Measurements from ENCODE around the gene CEP131.

Gene CEP131

GRCh38 chr17:81250286-81251093, 27.7 kb upstream of the CEP131 start:
- no peaks in the 10 kb centered on the region for H3K27me3 ChIP-seq (ENCODE audit: control insufficient read depth, insufficient read depth, low read length)
- no peaks in the 10 kb centered on the region for H3K9me3 ChIP-seq (replicated peaks; ENCODE audit: low read length)
- peaks cover 15% of the 10 kb centered on the region for H3K4me1 ChIP-seq (ENCODE audit: control insufficient read depth, insufficient read depth, low read length)
- peaks cover 27% of the 10 kb centered on the region for H3K36me3 ChIP-seq (ENCODE audit: insufficient read depth, low read length)
- H3K4me3 ChIP-seq (ENCODE audit: low read length) = no peak overlapping the region
- H3K9ac ChIP-seq (ENCODE audit: low read depth, low read length) = no peak overlapping the region
- no peak overlapping the region for H3K4me2 ChIP-seq (ENCODE audit: low read length)

DNA sequence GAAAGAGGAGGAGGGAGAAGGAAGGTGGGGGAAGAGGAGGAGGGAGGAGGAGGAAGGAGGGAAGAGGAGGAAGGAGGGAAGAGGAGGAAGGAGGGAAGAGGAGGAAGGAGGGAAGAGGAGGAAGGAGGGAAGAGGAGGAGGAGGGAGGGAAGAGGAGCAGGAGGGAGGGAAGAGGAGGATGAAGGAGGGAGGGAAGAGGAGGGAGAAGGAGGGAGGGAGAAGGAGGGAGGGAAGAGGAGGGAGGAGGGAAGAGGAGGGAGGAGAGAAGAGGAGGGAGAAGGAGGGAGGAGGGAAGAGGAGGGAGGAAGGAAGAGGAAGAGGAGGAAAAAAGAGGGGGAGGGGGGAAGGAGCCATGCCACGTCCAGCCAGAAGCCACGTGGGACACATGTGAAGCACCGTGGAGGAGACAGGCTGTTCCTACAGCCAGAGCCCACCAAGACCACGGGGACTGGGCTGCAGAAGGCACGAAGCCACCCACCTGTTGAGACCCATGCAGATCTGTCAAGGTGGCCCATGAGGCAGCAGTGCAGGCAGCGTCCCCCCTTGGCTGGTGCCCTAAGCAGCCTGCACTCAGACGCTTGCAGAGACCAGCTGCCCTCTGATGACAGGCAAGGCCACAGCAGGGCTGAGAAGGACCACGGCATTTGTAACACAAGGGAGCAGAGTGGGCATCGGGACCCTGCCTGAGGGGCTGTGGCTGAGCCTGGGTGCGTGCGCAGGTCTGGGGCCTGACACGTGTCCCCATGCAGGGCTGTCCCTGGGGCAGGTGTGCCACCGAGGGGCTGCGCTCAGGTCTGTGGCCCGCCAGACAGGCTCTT, 26.7 kb upstream of the CEP131 start:
- Histone ChIP-seq H3K4me2 (ENCODE audit: low read length) (no peak overlapping the region), H3K4me3 (ENCODE audit: low read length) (no peak overlapping the region), H3K9me3 (replicated peaks; ENCODE audit: low read length) (no peaks in the 10 kb centered on the region), H3K4me1 (ENCODE audit: control insufficient read depth, insufficient read depth, low read length) (peaks cover 8% of the 10 kb centered on the region), H3K9ac (ENCODE audit: low read depth, low read length) (no peak overlapping the region), H3K36me3 (ENCODE audit: insufficient read depth, low read length) (peaks cover 27% of the 10 kb centered on the region), H3K27me3 (ENCODE audit: control insufficient read depth, insufficient read depth, low read length) (no peaks in the 10 kb centered on the region)

DNA sequence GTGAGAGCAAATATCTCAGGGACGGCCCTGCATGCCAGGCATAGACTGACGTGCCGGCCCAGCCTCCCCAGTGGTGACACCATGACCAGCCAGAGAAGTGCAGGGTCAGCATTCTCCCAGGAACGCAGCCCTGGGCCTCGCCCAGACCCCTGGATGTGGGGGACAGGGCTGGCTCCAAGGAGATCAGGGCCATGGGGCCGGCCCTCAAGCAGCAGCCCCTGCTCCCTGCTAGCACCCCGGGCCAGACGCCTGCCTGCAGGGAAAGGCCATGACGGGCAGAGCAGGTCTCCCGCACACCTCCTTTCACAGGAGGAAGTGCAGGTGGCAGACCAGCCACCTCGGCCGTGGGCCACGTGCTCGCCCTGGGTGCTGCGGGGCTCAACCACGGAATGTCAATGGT, 25.9 kb upstream of the CEP131 start:
- Histone ChIP-seq H3K4me3 (ENCODE audit: low read length) (no peak overlapping the region), H3K27me3 (ENCODE audit: control insufficient read depth, insufficient read depth, low read length) (no peaks in the 10 kb centered on the region), H3K9me3 (replicated peaks; ENCODE audit: low read length) (no peaks in the 10 kb centered on the region), H3K4me1 (ENCODE audit: control insufficient read depth, insufficient read depth, low read length) (peaks cover 7% of the 10 kb centered on the region), H3K4me2 (ENCODE audit: low read length) (no peak overlapping the region), H3K36me3 (ENCODE audit: insufficient read depth, low read length) (peaks cover 27% of the 10 kb centered on the region), H3K9ac (ENCODE audit: low read depth, low read length) (no peak overlapping the region)

GRCh38 chr17:81247339-81247990, 24.7 kb upstream of the CEP131 start:
- H3K4me3 ChIP-seq (ENCODE audit: low read length) = no peak overlapping the region
- no peak overlapping the region for H3K4me2 ChIP-seq (ENCODE audit: low read length)
- H3K4me1 ChIP-seq (ENCODE audit: control insufficient read depth, insufficient read depth, low read length) = peaks cover 3% of the 10 kb centered on the region
- H3K9ac ChIP-seq (ENCODE audit: low read depth, low read length) = no peak overlapping the region
- no peaks in the 10 kb centered on the region for H3K27me3 ChIP-seq (ENCODE audit: control insufficient read depth, insufficient read depth, low read length)
- H3K9me3 ChIP-seq (replicated peaks; ENCODE audit: low read length) = no peaks in the 10 kb centered on the region
- peaks cover 26% of the 10 kb centered on the region for H3K36me3 ChIP-seq (ENCODE audit: insufficient read depth, low read length)

- no peaks in the 10 kb centered on the region for H3K9me3 ChIP-seq (replicated peaks; ENCODE audit: low read length)
- no peak overlapping the region for H3K9ac ChIP-seq (ENCODE audit: low read depth, low read length)
- no peak overlapping the region for H3K4me2 ChIP-seq (ENCODE audit: low read length)
- H3K4me3 ChIP-seq (ENCODE audit: low read length) = no peak overlapping the region
- peaks cover 27% of the 10 kb centered on the region for H3K36me3 ChIP-seq (ENCODE audit: insufficient read depth, low read length)
- peaks cover 3% of the 10 kb centered on the region for H3K4me1 ChIP-seq (ENCODE audit: control insufficient read depth, insufficient read depth, low read length)
- H3K27me3 ChIP-seq (ENCODE audit: control insufficient read depth, insufficient read depth, low read length) = no peaks in the 10 kb centered on the region
These were observed 24.0 kb upstream of the CEP131 start for GRCh38 chr17:81246679-81247338.

DNA sequence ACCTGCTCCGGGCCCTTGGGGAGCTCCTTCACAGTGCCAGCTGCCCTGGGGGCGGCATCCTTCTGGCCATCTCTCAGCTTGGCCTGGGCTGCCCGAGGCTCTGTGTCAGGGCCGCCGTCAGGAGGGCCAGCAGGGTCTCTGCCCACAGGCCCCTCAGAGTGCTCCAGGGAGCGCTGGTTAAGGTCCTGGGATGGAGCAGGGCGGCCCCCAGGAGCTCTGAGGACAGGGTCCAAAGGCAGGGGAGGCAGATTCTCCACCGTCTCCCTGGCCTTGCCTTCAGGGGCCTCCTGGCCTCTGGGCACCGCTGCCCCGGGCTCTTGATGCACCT, 23.5 kb upstream of the CEP131 start:
- no peaks in the 10 kb centered on the region for H3K9me3 ChIP-seq (replicated peaks; ENCODE audit: low read length)
- H3K4me3 ChIP-seq (ENCODE audit: low read length) = no peak overlapping the region
- peaks cover 25% of the 10 kb centered on the region for H3K36me3 ChIP-seq (ENCODE audit: insufficient read depth, low read length)
- peaks cover 3% of the 10 kb centered on the region for H3K4me1 ChIP-seq (ENCODE audit: control insufficient read depth, insufficient read depth, low read length)
- H3K4me2 ChIP-seq (ENCODE audit: low read length) = no peak overlapping the region
- no peaks in the 10 kb centered on the region for H3K27me3 ChIP-seq (ENCODE audit: control insufficient read depth, insufficient read depth, low read length)
- no peak overlapping the region for H3K9ac ChIP-seq (ENCODE audit: low read depth, low read length)

- H3K4me3 ChIP-seq (ENCODE audit: low read length) = no peak overlapping the region
- H3K9ac ChIP-seq (ENCODE audit: low read depth, low read length) = no peak overlapping the region
- peaks cover 25% of the 10 kb centered on the region for H3K36me3 ChIP-seq (ENCODE audit: insufficient read depth, low read length)
- no peaks in the 10 kb centered on the region for H3K9me3 ChIP-seq (replicated peaks; ENCODE audit: low read length)
- no peak overlapping the region for H3K4me2 ChIP-seq (ENCODE audit: low read length)
- no peaks in the 10 kb centered on the region for H3K27me3 ChIP-seq (ENCODE audit: control insufficient read depth, insufficient read depth, low read length)
- H3K4me1 ChIP-seq (ENCODE audit: control insufficient read depth, insufficient read depth, low read length) = peaks cover 6% of the 10 kb centered on the region
These were observed 23.0 kb upstream of the CEP131 start for GRCh38 chr17:81245665-81246342.

GRCh38 chr17:81245024-81245664, 22.4 kb upstream of the CEP131 start:
- Histone ChIP-seq H3K9me3 (replicated peaks; ENCODE audit: low read length) (no peaks in the 10 kb centered on the region), H3K4me3 (ENCODE audit: low read length) (no peak overlapping the region), H3K4me1 (ENCODE audit: control insufficient read depth, insufficient read depth, low read length) (peaks cover 13% of the 10 kb centered on the region), H3K9ac (ENCODE audit: low read depth, low read length) (no peak overlapping the region), H3K4me2 (ENCODE audit: low read length) (no peak overlapping the region), H3K36me3 (ENCODE audit: insufficient read depth, low read length) (peaks cover 20% of the 10 kb centered on the region), H3K27me3 (ENCODE audit: control insufficient read depth, insufficient read depth, low read length) (no peaks in the 10 kb centered on the region)

GRCh38 chr17:81244358-81245023, 21.7 kb upstream of the CEP131 start:
- Histone ChIP-seq H3K4me2 (ENCODE audit: low read length) (no peak overlapping the region), H3K4me1 (ENCODE audit: control insufficient read depth, insufficient read depth, low read length) (peaks cover 16% of the 10 kb centered on the region), H3K36me3 (ENCODE audit: insufficient read depth, low read length) (peaks cover 14% of the 10 kb centered on the region), H3K27me3 (ENCODE audit: control insufficient read depth, insufficient read depth, low read length) (no peaks in the 10 kb centered on the region), H3K9me3 (replicated peaks; ENCODE audit: low read length) (no peaks in the 10 kb centered on the region), H3K9ac (ENCODE audit: low read depth, low read length) (no peak overlapping the region), H3K4me3 (ENCODE audit: low read length) (no peak overlapping the region)

- H3K4me1 ChIP-seq (ENCODE audit: control insufficient read depth, insufficient read depth, low read length) = peaks cover 16% of the 10 kb centered on the region
- no peak overlapping the region for H3K4me3 ChIP-seq (ENCODE audit: low read length)
- no peak overlapping the region for H3K4me2 ChIP-seq (ENCODE audit: low read length)
- H3K9me3 ChIP-seq (replicated peaks; ENCODE audit: low read length) = no peaks in the 10 kb centered on the region
- no peak overlapping the region for H3K9ac ChIP-seq (ENCODE audit: low read depth, low read length)
- peaks cover 12% of the 10 kb centered on the region for H3K36me3 ChIP-seq (ENCODE audit: insufficient read depth, low read length)
- H3K27me3 ChIP-seq (ENCODE audit: control insufficient read depth, insufficient read depth, low read length) = no peaks in the 10 kb centered on the region
These were observed 20.5 kb upstream of the CEP131 start for GRCh38 chr17:81243333-81243664.
